Liver (tissue), 9 donors: ENCODE measurements around the gene SLIT1. TPM values are rescaled to one million over a fixed set of nuclear protein-coding genes. Genes with fewer than 3 reads are reported as not detected.

ENCODE experiments used
- DNase-seq: peaks from one replicate; pipeline ENCODE4 v3.0.0-alpha.2; 2017; ENCODE audit warnings: low spot score
- H3K27ac ChIP-seq, 2 donors: one replicate each; pipeline ENCODE4 v1.7.0; 2013; ENCODE audit warnings: inconsistent platforms in 2 of 2, low read length in 2 of 2, control low read depth in 1 of 2, low read depth in 1 of 2, mild to moderate bottlenecking in 1 of 2
- H3K27me3 ChIP-seq, 4 donors: one replicate each; pipeline versions ENCODE4 v1.6.1 to v1.7.0; 2013; ENCODE audit warnings: low read length in 3 of 4, inconsistent platforms in 1 of 4, mild to moderate bottlenecking in 1 of 4, moderate library complexity in 1 of 4; ENCODE audit not compliant: control insufficient read depth in 4 of 4, insufficient read depth in 4 of 4
- H3K36me3 ChIP-seq, 4 donors: one replicate each; pipeline versions ENCODE4 v1.6.1 to v1.7.0; 2013; ENCODE audit warnings: low read length in 3 of 4, mild to moderate bottlenecking in 3 of 4, low read depth in 1 of 4, moderate library complexity in 1 of 4; ENCODE audit not compliant: control insufficient read depth in 4 of 4, insufficient read depth in 3 of 4
- H3K4me1 ChIP-seq, 4 donors: one replicate each; pipeline versions ENCODE4 v1.6.1 to v1.7.0; 2013; ENCODE audit warnings: low read length in 3 of 4, mild to moderate bottlenecking in 3 of 4, moderate library complexity in 1 of 4; ENCODE audit not compliant: control insufficient read depth in 4 of 4, insufficient read depth in 4 of 4
- H3K4me3 ChIP-seq, 3 donors: one replicate each; pipeline versions ENCODE4 v1.6.1 to v1.7.0; 2013; ENCODE audit warnings: low read length in 3 of 3, control low read depth in 1 of 3, low read depth in 1 of 3, mild to moderate bottlenecking in 1 of 3
- H3K9ac ChIP-seq, 2 donors: one replicate each; pipeline ENCODE4 v1.7.0; 2013; ENCODE audit warnings: low read length in 2 of 2, mild to moderate bottlenecking in 2 of 2, moderate library complexity in 2 of 2, control low read depth in 1 of 2, low read depth in 1 of 2
- H3K9me3 ChIP-seq, 4 donors: one replicate each; pipeline versions ENCODE4 v1.6.1 to v1.7.0; 2013; ENCODE audit warnings: low read length in 3 of 4; ENCODE audit not compliant: control insufficient read depth in 4 of 4
- FOXA1 ChIP-seq: IDR thresholded peaks from 2 replicates; pipeline ENCODE4 v1.6.1; 2016; ENCODE audit warnings: antibody characterized with exemption
- FOXA2 ChIP-seq: IDR thresholded peaks from 2 replicates; pipeline ENCODE4 v1.6.1; 2016; ENCODE audit warnings: antibody characterized with exemption
- GABPA ChIP-seq, 2 donors: IDR thresholded peaks in 1 of 2; conservative IDR thresholded peaks in 1 of 2; 2 replicates each; pipeline ENCODE4 v1.6.1; 2016; ENCODE audit warnings: antibody characterized with exemption in 2 of 2, mild to moderate bottlenecking in 1 of 2, moderate library complexity in 1 of 2
- HNF4A ChIP-seq, 2 donors: conservative IDR thresholded peaks; 2 replicates each; pipeline ENCODE4 v1.6.1; 2016; ENCODE audit warnings: antibody characterized with exemption in 2 of 2, mild to moderate bottlenecking in 2 of 2
- HNF4G ChIP-seq: IDR thresholded peaks from 2 replicates; pipeline ENCODE4 v1.6.1; 2016; ENCODE audit warnings: antibody characterized with exemption
- JUND ChIP-seq, 2 donors: IDR thresholded peaks; 2 replicates each; pipeline ENCODE4 v1.6.1; 2016; ENCODE audit warnings: antibody characterized with exemption in 2 of 2
- NR2F2 ChIP-seq: IDR thresholded peaks from 2 replicates; pipeline ENCODE4 v1.6.1; 2016; ENCODE audit warnings: antibody characterized with exemption
- RAD21 ChIP-seq, 2 donors: IDR thresholded peaks; 2 replicates each; pipeline ENCODE4 v1.6.1; 2016; ENCODE audit warnings: antibody characterized with exemption in 2 of 2, mild to moderate bottlenecking in 2 of 2
- RXRA ChIP-seq, 2 donors: IDR thresholded peaks; 2 replicates each; pipeline ENCODE4 v1.6.1; 2017 to 2018; ENCODE audit warnings: antibody characterized with exemption in 2 of 2, mild to moderate bottlenecking in 1 of 2
- SP1 ChIP-seq: IDR thresholded peaks from 2 replicates; pipeline ENCODE4 v1.6.1; 2018; ENCODE audit warnings: antibody characterized with exemption, mild to moderate bottlenecking
- TAF1 ChIP-seq: conservative IDR thresholded peaks from 2 replicates; pipeline ENCODE4 v1.6.1; 2016; ENCODE audit warnings: antibody characterized with exemption, mild to moderate bottlenecking
- YY1 ChIP-seq: IDR thresholded peaks from 2 replicates; pipeline ENCODE4 v1.6.1; 2016; ENCODE audit warnings: antibody characterized with exemption, mild to moderate bottlenecking
- WGBS: extraction: QIAGEN DNeasy Blood & Tissue Kit; methylation state at CpG from one replicate; pipeline ENCODE4 v1.1.7; 2013; 5-methylcytosine and 5-hydroxymethylcytosine counted together
- polyA plus RNA-seq, 2 donors: library from polyadenylated mRNA; stranded (reverse) in 1 of 2; unstranded in 1 of 2; fragments of 200-250 nt in 1 of 2; fragments of >200 nt in 1 of 2; fragmentation: Nextera tagmentation in 1 of 2; extraction: Ambion mirVana in 1 of 2; gene quantifications; one replicate each; pipeline versions ENCODE4 v1.2.1 to v1.2.3, GENCODE V29; 2013 to 2015
- total RNA-seq, 2 donors: library from RNA; depleted of rRNA; stranded (reverse); fragments of >200 nt; gene quantifications; one replicate each; pipeline ENCODE4 v1.2.3, GENCODE V29; 2014
- TF ChIP-seq, protein P1 (sequence below): IDR thresholded peaks from 2 replicates; pipeline ENCODE4 v1.6.1; 2016; ENCODE audit warnings: antibody characterized with exemption, mild to moderate bottlenecking
- TF ChIP-seq, protein P2 (sequence below): IDR thresholded peaks from 2 replicates; pipeline ENCODE4 v1.6.1; 2016; ENCODE audit warnings: antibody characterized with exemption
- TF ChIP-seq, protein P3 (sequence below): IDR thresholded peaks from 2 replicates; pipeline ENCODE4 v1.6.1; 2016; ENCODE audit warnings: antibody characterized with exemption
- TF ChIP-seq, protein P4 (sequence below): fragments of 150-350 bp; IDR thresholded peaks from 2 replicates; pipeline ENCODE4 v1.5.1; 2017; ENCODE audit warnings: improper control_type of control experiment, low read depth, low read length; ENCODE audit not compliant: missing input control
- donor health status: healthy.
- donor health status: healthy.
- donor health status: healthy.
- donor health status: healthy.
- donor health status: healthy.

Gene SLIT1
- total and polyA plus RNA-seq, 4 donors: under 0.01 to 0.14 (median 0.06) TPM

DNA sequence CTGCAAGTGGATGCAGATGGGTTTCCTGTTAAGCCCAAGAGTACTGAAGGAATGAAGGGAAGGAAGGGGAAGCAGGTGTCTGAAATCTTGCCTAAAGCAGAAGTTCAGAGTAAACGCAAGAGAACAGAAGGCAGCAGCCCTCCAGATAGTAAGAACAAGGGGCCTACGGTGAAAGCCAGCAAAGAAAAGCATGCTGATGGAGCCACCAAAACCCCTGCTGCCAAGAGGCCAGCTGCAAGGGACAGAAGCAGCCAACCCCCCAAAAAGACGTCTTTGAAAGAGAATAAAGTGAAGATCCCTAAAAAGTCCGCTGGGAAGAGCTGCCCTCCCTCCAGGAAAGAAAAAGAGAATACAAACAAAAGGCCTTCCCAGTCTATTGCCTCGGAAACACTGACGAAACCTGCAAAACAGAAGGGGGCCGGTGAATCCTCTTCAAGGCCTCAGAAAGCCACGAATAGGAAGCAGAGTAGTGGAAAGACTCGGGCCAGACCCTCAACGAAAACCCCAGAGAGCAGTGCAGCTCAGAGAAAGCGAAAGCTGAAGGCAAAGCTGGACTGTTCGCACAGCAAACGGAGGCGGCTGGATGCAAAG, 201.1 kb downstream of the SLIT1 start:
- Histone ChIP-seq H3K4me3 (no peak overlapping the region), H3K9ac (no peak overlapping the region)

DNA sequence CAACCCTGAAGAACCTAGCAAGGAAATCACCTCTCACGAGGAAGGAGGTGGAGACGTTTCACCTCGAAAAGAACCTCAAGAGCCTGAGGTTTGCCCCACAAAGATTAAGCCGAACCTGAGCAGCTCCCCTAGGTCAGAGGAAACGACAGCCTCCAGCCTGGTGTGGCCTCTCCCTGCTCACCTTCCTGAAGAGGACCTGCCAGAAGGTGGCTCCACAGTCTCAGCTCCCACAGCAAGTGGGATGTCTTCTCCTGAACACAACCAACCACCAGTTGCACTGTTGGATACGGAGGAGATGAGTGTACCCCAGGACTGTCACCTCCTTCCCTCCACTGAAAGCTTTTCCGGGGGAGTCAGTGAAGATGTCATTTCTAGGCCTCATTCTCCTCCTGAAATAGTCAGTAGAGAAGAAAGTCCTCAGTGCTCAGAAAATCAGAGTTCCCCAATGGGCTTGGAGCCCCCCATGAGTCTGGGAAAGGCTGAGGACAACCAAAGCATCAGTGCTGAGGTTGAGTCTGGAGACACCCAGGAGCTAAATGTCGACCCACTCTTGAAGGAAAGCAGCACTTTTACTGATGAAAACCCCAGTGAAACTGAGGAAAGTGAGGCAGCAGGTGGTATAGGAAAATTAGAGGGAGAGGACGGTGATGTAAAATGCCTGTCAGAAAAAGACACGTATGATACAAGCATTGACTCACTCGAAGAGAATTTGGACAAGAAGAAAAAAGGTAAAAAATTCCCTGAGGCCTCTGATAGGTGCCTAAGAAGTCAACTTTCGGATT, 203.4 kb downstream of the SLIT1 start:
- Histone ChIP-seq H3K9ac (no peak overlapping the region), H3K4me1 (no peaks in the 10 kb centered on the region), H3K9me3 (no peaks in the 10 kb centered on the region), H3K36me3 (peaks cover 1 to 13% (median 9%) of the 10 kb centered on the region in 4 donors), H3K27ac (no peak overlapping the region), H3K27me3 (no peaks in the 10 kb centered on the region), H3K4me3 (no peak overlapping the region)
- 98% methylated on average over 12 of the region's 12 CpGs for WGBS
- DNase-seq: no peak
- TF ChIP-seq GABPA (IDR thresholded peaks at IDR 0.05 in 1 of 2, conservative IDR thresholded peaks at IDR 0.05 in 1 of 2) (no peak), YY1 (no peak), NR2F2 (no peak), RAD21 (IDR thresholded peaks at IDR 0.05) (no peak), RXRA (IDR thresholded peaks at IDR 0.05) (no peak), HNF4A (conservative IDR thresholded peaks at IDR 0.05) (no peak), JUND (IDR thresholded peaks at IDR 0.05) (no peak), FOXA2 (no peak), HNF4G (no peak)
- TF ChIP-seq, protein P1, sequence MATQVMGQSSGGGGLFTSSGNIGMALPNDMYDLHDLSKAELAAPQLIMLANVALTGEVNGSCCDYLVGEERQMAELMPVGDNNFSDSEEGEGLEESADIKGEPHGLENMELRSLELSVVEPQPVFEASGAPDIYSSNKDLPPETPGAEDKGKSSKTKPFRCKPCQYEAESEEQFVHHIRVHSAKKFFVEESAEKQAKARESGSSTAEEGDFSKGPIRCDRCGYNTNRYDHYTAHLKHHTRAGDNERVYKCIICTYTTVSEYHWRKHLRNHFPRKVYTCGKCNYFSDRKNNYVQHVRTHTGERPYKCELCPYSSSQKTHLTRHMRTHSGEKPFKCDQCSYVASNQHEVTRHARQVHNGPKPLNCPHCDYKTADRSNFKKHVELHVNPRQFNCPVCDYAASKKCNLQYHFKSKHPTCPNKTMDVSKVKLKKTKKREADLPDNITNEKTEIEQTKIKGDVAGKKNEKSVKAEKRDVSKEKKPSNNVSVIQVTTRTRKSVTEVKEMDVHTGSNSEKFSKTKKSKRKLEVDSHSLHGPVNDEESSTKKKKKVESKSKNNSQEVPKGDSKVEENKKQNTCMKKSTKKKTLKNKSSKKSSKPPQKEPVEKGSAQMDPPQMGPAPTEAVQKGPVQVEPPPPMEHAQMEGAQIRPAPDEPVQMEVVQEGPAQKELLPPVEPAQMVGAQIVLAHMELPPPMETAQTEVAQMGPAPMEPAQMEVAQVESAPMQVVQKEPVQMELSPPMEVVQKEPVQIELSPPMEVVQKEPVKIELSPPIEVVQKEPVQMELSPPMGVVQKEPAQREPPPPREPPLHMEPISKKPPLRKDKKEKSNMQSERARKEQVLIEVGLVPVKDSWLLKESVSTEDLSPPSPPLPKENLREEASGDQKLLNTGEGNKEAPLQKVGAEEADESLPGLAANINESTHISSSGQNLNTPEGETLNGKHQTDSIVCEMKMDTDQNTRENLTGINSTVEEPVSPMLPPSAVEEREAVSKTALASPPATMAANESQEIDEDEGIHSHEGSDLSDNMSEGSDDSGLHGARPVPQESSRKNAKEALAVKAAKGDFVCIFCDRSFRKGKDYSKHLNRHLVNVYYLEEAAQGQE: no peak
- TF ChIP-seq, protein P2, sequence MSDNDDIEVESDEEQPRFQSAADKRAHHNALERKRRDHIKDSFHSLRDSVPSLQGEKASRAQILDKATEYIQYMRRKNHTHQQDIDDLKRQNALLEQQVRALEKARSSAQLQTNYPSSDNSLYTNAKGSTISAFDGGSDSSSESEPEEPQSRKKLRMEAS: no peak
- TF ChIP-seq, protein P3, sequence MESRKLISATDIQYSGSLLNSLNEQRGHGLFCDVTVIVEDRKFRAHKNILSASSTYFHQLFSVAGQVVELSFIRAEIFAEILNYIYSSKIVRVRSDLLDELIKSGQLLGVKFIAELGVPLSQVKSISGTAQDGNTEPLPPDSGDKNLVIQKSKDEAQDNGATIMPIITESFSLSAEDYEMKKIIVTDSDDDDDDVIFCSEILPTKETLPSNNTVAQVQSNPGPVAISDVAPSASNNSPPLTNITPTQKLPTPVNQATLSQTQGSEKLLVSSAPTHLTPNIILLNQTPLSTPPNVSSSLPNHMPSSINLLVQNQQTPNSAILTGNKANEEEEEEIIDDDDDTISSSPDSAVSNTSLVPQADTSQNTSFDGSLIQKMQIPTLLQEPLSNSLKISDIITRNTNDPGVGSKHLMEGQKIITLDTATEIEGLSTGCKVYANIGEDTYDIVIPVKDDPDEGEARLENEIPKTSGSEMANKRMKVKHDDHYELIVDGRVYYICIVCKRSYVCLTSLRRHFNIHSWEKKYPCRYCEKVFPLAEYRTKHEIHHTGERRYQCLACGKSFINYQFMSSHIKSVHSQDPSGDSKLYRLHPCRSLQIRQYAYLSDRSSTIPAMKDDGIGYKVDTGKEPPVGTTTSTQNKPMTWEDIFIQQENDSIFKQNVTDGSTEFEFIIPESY: no peak

More for the DNA sequence above, 201.1 kb downstream of the SLIT1 start:
- peaks cover 1 to 13% (median 9%) of the 10 kb centered on the region in 4 donors for H3K36me3 ChIP-seq
- 79% methylated on average over 14 of the region's 14 CpGs for WGBS
- no peaks in the 10 kb centered on the region for H3K9me3 ChIP-seq
- TF ChIP-seq GABPA (IDR thresholded peaks at IDR 0.05 in 1 of 2, conservative IDR thresholded peaks at IDR 0.05 in 1 of 2) (no peak), NR2F2 (no peak), RXRA (IDR thresholded peaks at IDR 0.05) (no peak), HNF4A (conservative IDR thresholded peaks at IDR 0.05) (no peak), FOXA1 (no peak), YY1 (no peak), SP1 (no peak), JUND (IDR thresholded peaks at IDR 0.05) (no peak), FOXA2 (no peak), RAD21 (IDR thresholded peaks at IDR 0.05) (no peak), TAF1 (no peak), HNF4G (no peak)
- TF ChIP-seq, protein P4, sequence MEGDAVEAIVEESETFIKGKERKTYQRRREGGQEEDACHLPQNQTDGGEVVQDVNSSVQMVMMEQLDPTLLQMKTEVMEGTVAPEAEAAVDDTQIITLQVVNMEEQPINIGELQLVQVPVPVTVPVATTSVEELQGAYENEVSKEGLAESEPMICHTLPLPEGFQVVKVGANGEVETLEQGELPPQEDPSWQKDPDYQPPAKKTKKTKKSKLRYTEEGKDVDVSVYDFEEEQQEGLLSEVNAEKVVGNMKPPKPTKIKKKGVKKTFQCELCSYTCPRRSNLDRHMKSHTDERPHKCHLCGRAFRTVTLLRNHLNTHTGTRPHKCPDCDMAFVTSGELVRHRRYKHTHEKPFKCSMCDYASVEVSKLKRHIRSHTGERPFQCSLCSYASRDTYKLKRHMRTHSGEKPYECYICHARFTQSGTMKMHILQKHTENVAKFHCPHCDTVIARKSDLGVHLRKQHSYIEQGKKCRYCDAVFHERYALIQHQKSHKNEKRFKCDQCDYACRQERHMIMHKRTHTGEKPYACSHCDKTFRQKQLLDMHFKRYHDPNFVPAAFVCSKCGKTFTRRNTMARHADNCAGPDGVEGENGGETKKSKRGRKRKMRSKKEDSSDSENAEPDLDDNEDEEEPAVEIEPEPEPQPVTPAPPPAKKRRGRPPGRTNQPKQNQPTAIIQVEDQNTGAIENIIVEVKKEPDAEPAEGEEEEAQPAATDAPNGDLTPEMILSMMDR: no peak
- TF ChIP-seq, protein P1: no peak
- H3K27me3 ChIP-seq: no peaks in the 10 kb centered on the region
- no peaks in the 10 kb centered on the region for H3K4me1 ChIP-seq
- DNase-seq: no peak
- H3K27ac ChIP-seq: no peak overlapping the region
